Transverse colon (tissue), 4 donors: ENCODE results near the gene VSTM5. TPM values are rescaled to one million over a fixed set of nuclear protein-coding genes. Genes with fewer than 3 reads are reported as not detected.

Source experiments
- DNase-seq: peaks from one replicate; pipeline ENCODE4 v3.0.0-alpha.2; 2019
- H3K27ac ChIP-seq, 4 donors: fragments of 200-600 bp; sonication (generic); 2 replicates each; pipeline ENCODE4 v1.5.1; 2016 to 2018; ENCODE audit warnings: inconsistent platforms in 4 of 4
- H3K27me3 ChIP-seq: fragments of 200-600 bp; sonication (generic); 2 replicates; pipeline ENCODE4 v1.5.1; 2017; ENCODE audit warnings: inconsistent platforms
- H3K36me3 ChIP-seq, 4 donors: fragments of 200-600 bp; sonication (generic); 2 replicates each; pipeline ENCODE4 v1.5.1; 2017 to 2019; ENCODE audit warnings: inconsistent platforms in 4 of 4
- H3K4me1 ChIP-seq, 4 donors: fragments of 200-600 bp; sonication (generic); 2 replicates each; pipeline ENCODE4 v1.5.1; 2017 to 2020; ENCODE audit warnings: inconsistent platforms in 4 of 4
- H3K4me3 ChIP-seq, 4 donors: fragments of 200-600 bp; sonication (generic); 1 replicate in 1 of 4; 2 replicates in 3 of 4; pipeline versions ENCODE4 v1.5.1 to v1.6.1; 2017 to 2019; ENCODE audit warnings: inconsistent platforms in 4 of 4
- H3K9me3 ChIP-seq, 2 donors: fragments of 200-600 bp; sonication (generic); 2 replicates each; pipeline ENCODE4 v1.5.1; 2017 to 2019; ENCODE audit warnings: inconsistent platforms in 2 of 2
- CTCF ChIP-seq, 5 experiments: fragments of 200-600 bp in 3 of 5; fragments of 450-650 bp in 2 of 5; sonication (generic) in 3 of 5; IDR thresholded peaks; 1 replicate in 2 of 5; 2 replicates in 3 of 5; pipeline ENCODE4 v1.5.1; 2016 to 2017; ENCODE audit warnings: antibody characterized with exemption in 5 of 5, inconsistent platforms in 3 of 5, mild to moderate bottlenecking in 2 of 5, moderate library complexity in 1 of 5
- EP300 ChIP-seq: sonication (generic); formaldehyde crosslinking; IDR thresholded peaks from one replicate; pipeline ENCODE4 v1.6.1; 2017; ENCODE audit warnings: antibody characterized with exemption, low read depth
- POLR2A ChIP-seq: fragments of 450-650 bp; IDR thresholded peaks from one replicate; pipeline ENCODE4 v1.6.1; 2016; ENCODE audit warnings: antibody characterized with exemption, mild to moderate bottlenecking, moderate library complexity
- POLR2AphosphoS5 ChIP-seq, 3 donors: sonication (generic); formaldehyde crosslinking; IDR thresholded peaks; one replicate each; pipeline ENCODE4 v1.6.1; 2016; ENCODE audit warnings: antibody characterized with exemption in 3 of 3
- WGBS, 2 donors: methylation state at CpG; one replicate each; pipeline ENCODE4 v1.1.5; 2018; ENCODE audit warnings: low coverage in 1 of 2; 5-methylcytosine and 5-hydroxymethylcytosine counted together
- in situ Hi-C, 4 donors: fragments of 200-750 bp; cut with MboI; loops; one replicate each; pipeline versions ENCODE4 v1.15.0 to v1.15.1; 2017; ENCODE audit warnings: low sequenced_read_pairs in 3 of 4, low pct_ligation_motif_present in 1 of 4, low pct_unique_long_range_greater_than_20kb in 1 of 4
- intact Hi-C: fragments of 100-400 bp; cut with DNase I; formaldehyde crosslinking; loops from one replicate; pipeline ENCODE4 v1.15.1; 2023; ENCODE audit warnings: low total_unique reads
- total RNA-seq, 4 donors: library from RNA; depleted of rRNA; stranded (reverse); fragments of >200 nt; gene quantifications; one replicate each; pipeline ENCODE4 v1.1.0, GENCODE V29; 2016

VSTM5 gene
- total RNA-seq, 4 donors from 2014 or later = 0.96 to 3.4 (median 1.1) TPM; not detected in 1

- Histone ChIP-seq H3K9me3 (no peaks in the 10 kb centered on the region), H3K4me3 (peak overlapping the region; percentile 70 to 77 (median 73)), H3K4me1 (peaks cover 19 to 33% (median 30%) of the 10 kb centered on the region in 4 donors), H3K27me3 (no peaks in the 10 kb centered on the region), H3K27ac (peak overlapping the region; percentile 92 to 98 (median 96)), H3K36me3 (peaks cover 0 to 18% (median 2%) of the 10 kb centered on the region in 4 donors)
- TF ChIP-seq POLR2AphosphoS5 (IDR thresholded peaks at IDR 0.05) = no peak
- peak in 1 of 5 experiments; percentile 0 for TF ChIP-seq CTCF (IDR thresholded peaks at IDR 0.05)
- no peak for DNase-seq
- in situ Hi-C loops = loop anchor here in 1 of 4 donors (25.0 kb wide), 1 partner anchor 702 kb away; the partner anchor contains the start of genes ANKRD49 and MRE11
- intact Hi-C loops = no loop called here
- WGBS, 2 donors = 0% methylated on average over 8 to 13 of the region's 13 CpGs
These were observed 65.5 kb downstream of the VSTM5 start for GRCh38 chr11:93784935-93785360.

- in situ Hi-C loops = loop anchor here in 1 of 4 donors (25.0 kb wide), 1 partner anchor 703 kb away; the partner anchor contains the start of genes ANKRD49 and MRE11
- H3K9me3 ChIP-seq = no peaks in the 10 kb centered on the region
- intact Hi-C loops = no loop called here
These were observed 66.1 kb downstream of the VSTM5 start, which contains the start of gene MED17 for GRCh38 chr11:93784145-93784934. Gene MED17 (plus strand): TSS chr11:93784282. CDS start chr11:93784514, 232 bp downstream.

GRCh38 chr11:93783765-93784144 is 66.7 kb downstream of the VSTM5 start:
- intact Hi-C loops (no loop called here), in situ Hi-C loops (loop anchor here in 1 of 4 donors (25.0 kb wide), 1 partner anchor 704 kb away; the partner anchor contains the start of genes ANKRD49 and MRE11)
- DNase-seq = no peak
- peak overlapping the region; percentile 92 to 98 (median 96) for H3K27ac ChIP-seq
- peak overlapping the region; percentile 70 to 77 (median 73) for H3K4me3 ChIP-seq
- 0% methylated on average over 9 to 10 of the region's 10 CpGs for WGBS, 2 donors
- peaks cover 19 to 33% (median 30%) of the 10 kb centered on the region in 4 donors for H3K4me1 ChIP-seq
- no peaks in the 10 kb centered on the region for H3K27me3 ChIP-seq
- TF ChIP-seq EP300 (no peak), POLR2AphosphoS5 (IDR thresholded peaks at IDR 0.05) (no peak), POLR2A (no peak), CTCF (IDR thresholded peaks at IDR 0.05) (peak in 1 of 5 experiments; percentile 29)
- H3K36me3 ChIP-seq = peaks cover 0 to 6% (median 0%) of the 10 kb centered on the region in 4 donors
- no peaks in the 10 kb centered on the region for H3K9me3 ChIP-seq

More at GRCh38 chr11:93784145-93784934, 66.1 kb downstream of the VSTM5 start, which contains the start of gene MED17:
- Histone ChIP-seq H3K27me3 (no peaks in the 10 kb centered on the region), H3K4me3 (peak within 1 kb of the TSS; percentile 70 to 77 (median 73)), H3K36me3 (peaks cover 0 to 12% (median 0%) of the 10 kb centered on the region in 4 donors), H3K27ac (peak within 1 kb of the TSS; percentile 92 to 98 (median 96)), H3K4me1 (peaks cover 19 to 33% (median 30%) of the 10 kb centered on the region in 4 donors)
- peak; percentile 94 for DNase-seq
- TF ChIP-seq EP300 = no peak
- peak; percentile 84 for TF ChIP-seq POLR2A
- peak; percentile 37 to 60 (median 46) for TF ChIP-seq CTCF (IDR thresholded peaks at IDR 0.05)
- TF ChIP-seq POLR2AphosphoS5 (IDR thresholded peaks at IDR 0.05) = peak; percentile 94 to 98 (median 94)
- WGBS, 2 donors = 0% methylated on average over 54 of the region's 72 CpGs; no CpG with 5 or more reads in 1 of the 2 donors

GRCh38 chr11:93783362-93783761 is 67.1 kb downstream of the VSTM5 start:
- intact Hi-C loops = no loop called here
- no peak for DNase-seq
- Histone ChIP-seq H3K36me3 (peaks cover 0 to 3% (median 0%) of the 10 kb centered on the region in 4 donors), H3K9me3 (no peaks in the 10 kb centered on the region), H3K4me3 (peak overlapping the region; percentile 70 to 77 (median 73)), H3K27ac (peak overlapping the region; percentile 92 to 98 (median 96)), H3K4me1 (peaks cover 19 to 33% (median 30%) of the 10 kb centered on the region in 4 donors), H3K27me3 (no peaks in the 10 kb centered on the region)
- 45 to 48% methylated on average over 4 to 7 of the region's 7 CpGs for WGBS, 2 donors
- in situ Hi-C loops = loop anchor here in 1 of 4 donors (25.0 kb wide), 1 partner anchor 704 kb away; the partner anchor contains the start of genes ANKRD49 and MRE11
- TF ChIP-seq POLR2AphosphoS5 (IDR thresholded peaks at IDR 0.05) (no peak), CTCF (IDR thresholded peaks at IDR 0.05) (no peak), POLR2A (no peak), EP300 (no peak)
